Panc1 (cell line): ENCODE data around the gene TEF. TPM values are rescaled to one million over a fixed set of nuclear protein-coding genes. Genes with fewer than 3 reads are reported as not detected.

ENCODE experiments used
- ATAC-seq: fragments of 200-7000 bp; cut with Tn5 transposase; 2 replicates; pipeline ENCODE4 v1.9.1; 2020; ENCODE audit warnings: mild to moderate bottlenecking, moderate library complexity
- BruUV-seq: library from RNA; stranded (reverse); fragments of 400-500 nt; replicated peaks from 2 replicates; lab custom pipeline; 2021; lab: Mats Ljungman, UMichigan
- CTCF ChIA-PET: fragments of 300-600 bp; sonication (Branson Sonifier 250); formaldehyde crosslinking; loops from one replicate; lab custom pipeline; 2022; ENCODE audit warnings: antibody characterized with exemption; lab: Charles Lee
- POLR2A ChIA-PET: fragments of 300-600 bp; sonication (Branson Sonifier 250); formaldehyde crosslinking; loops from one replicate; lab custom pipeline; 2022; ENCODE audit warnings: antibody characterized with exemption; lab: Charles Lee
- DNase-seq: peaks from one replicate; pipeline ENCODE4 v3.0.0-alpha.2; 2010; ENCODE audit warnings: low read depth, low spot score
- H3K27ac ChIP-seq: 2 replicates; pipeline ENCODE4 v1.5.1; 2011; ENCODE audit warnings: mild to moderate bottlenecking, low read length, inconsistent platforms
- H3K27me3 ChIP-seq: fragments of 200-500 bp; sonication (Bioruptor generic); 2 replicates; pipeline ENCODE4 v1.6.0; 2014; ENCODE audit warnings: low read length, inconsistent platforms; ENCODE audit not compliant: control insufficient read depth, insufficient read depth
- H3K36me3 ChIP-seq: fragments of 200-500 bp; sonication (Bioruptor generic); 2 replicates; pipeline ENCODE4 v1.5.1; 2014; ENCODE audit warnings: inconsistent platforms, mild to moderate bottlenecking, low read length, moderate library complexity; ENCODE audit not compliant: control insufficient read depth, insufficient read depth
- H3K4me1 ChIP-seq: 2 replicates; pipeline ENCODE4 v1.5.1; 2011; ENCODE audit warnings: inconsistent platforms, mild to moderate bottlenecking, low read length, moderate library complexity; ENCODE audit not compliant: control insufficient read depth, insufficient read depth
- H3K4me3 ChIP-seq, 2 experiments: 2 replicates each; pipeline ENCODE4 v1.5.1; 2011 to 2012; ENCODE audit warnings: low read depth in 2 of 2, low read length in 2 of 2, mild to moderate bottlenecking in 2 of 2, inconsistent platforms in 1 of 2, moderate library complexity in 1 of 2
- H3K9me3 ChIP-seq: fragments of 200-500 bp; sonication (Bioruptor generic); 2 replicates; pipeline ENCODE4 v1.5.1; 2014; ENCODE audit warnings: low read depth, mild to moderate bottlenecking, inconsistent platforms, low read length, moderate library complexity; ENCODE audit not compliant: control insufficient read depth, insufficient read depth
- POLR2AphosphoS5 ChIP-seq: IDR thresholded peaks from 2 replicates; pipeline ENCODE4 v1.6.1; 2012; ENCODE audit warnings: mild to moderate bottlenecking, low read depth, low read length, moderate library complexity
- REST ChIP-seq, 2 experiments: IDR thresholded peaks; 2 replicates each; pipeline ENCODE4 v1.6.1; 2011 to 2012; ENCODE audit warnings: low read depth in 2 of 2, control low read depth in 1 of 2, low read length in 1 of 2, mild to moderate bottlenecking in 1 of 2, moderate library complexity in 1 of 2; ENCODE audit not compliant: insufficient read depth in 1 of 2
- SIN3A ChIP-seq: IDR thresholded peaks from 2 replicates; pipeline ENCODE4 v1.6.1; 2012; ENCODE audit warnings: low read depth, mild to moderate bottlenecking, low read length, moderate library complexity, borderline replicate concordance; ENCODE audit not compliant: insufficient read depth
- TCF7L2 ChIP-seq: IDR thresholded peaks from 2 replicates; pipeline ENCODE4 v1.6.1; 2011; ENCODE audit warnings: mild to moderate bottlenecking, low read depth, low read length, inconsistent platforms
- in situ Hi-C: cut with HindIII; loops from 2 replicates; pipeline ENCODE4 v1.10.0; 2016; ENCODE audit warnings: low sequenced_read_pairs, low pct_unique_long_range_greater_than_20kb
- intact Hi-C: fragments of 100-400 bp; cut with micrococcal nuclease; formaldehyde crosslinking; loops from one replicate; pipeline ENCODE4 v1.10.0; 2022; ENCODE audit not compliant: unreplicated experiment
- total RNA-seq: library from RNA; stranded (reverse); gene quantifications from one replicate; pipeline ENCODE4 v1.2.1, GENCODE V29; 2021; ENCODE audit not compliant: unreplicated experiment
- TF ChIP-seq, protein P1 (sequence below): fragments of 450-650 bp; IDR thresholded peaks from 2 replicates; pipeline ENCODE4 v1.5.1; 2017; ENCODE audit warnings: mild to moderate bottlenecking

TEF gene
- total RNA-seq, 1 experiment from 2014 or later = 7.8 TPM

DNA sequence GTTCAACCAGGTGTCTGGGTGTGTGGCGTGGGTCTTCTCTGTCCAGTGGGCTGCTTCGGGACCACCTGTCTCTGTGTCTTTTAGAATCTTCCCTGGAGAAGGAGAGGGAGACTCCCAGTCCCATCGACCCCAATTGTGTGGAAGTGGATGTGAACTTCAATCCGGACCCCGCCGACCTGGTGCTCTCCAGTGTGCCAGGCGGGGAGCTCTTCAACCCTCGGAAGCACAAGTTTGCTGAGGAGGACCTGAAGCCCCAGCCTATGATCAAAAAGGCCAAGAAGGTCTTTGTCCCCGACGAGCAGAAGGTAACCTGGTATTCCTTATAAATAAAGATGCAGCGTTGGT lies 12.2 kb downstream of the TEF start:
- no TSS peak for BruUV-seq
- H3K4me1 ChIP-seq = no peaks in the 10 kb centered on the region
- DNase-seq (no peak), ATAC-seq (no peak)
- POLR2A ChIA-PET = no interaction called here
- H3K9me3 ChIP-seq = no peaks in the 10 kb centered on the region
- H3K27me3 ChIP-seq = no peaks in the 10 kb centered on the region
- H3K4me3 ChIP-seq = no peak overlapping the region
- in situ Hi-C loops = no loop called here
- no peak overlapping the region for H3K27ac ChIP-seq
- CTCF ChIA-PET = no interaction called here
- TF ChIP-seq REST (IDR thresholded peaks at IDR 0.05; ENCODE audit: insufficient read depth in 1 of 2, low read depth in 2 of 2, low read length in 1 of 2) (no peak), TCF7L2 (no peak), SIN3A (no peak), POLR2AphosphoS5 (no peak)
- TF ChIP-seq, protein P1, sequence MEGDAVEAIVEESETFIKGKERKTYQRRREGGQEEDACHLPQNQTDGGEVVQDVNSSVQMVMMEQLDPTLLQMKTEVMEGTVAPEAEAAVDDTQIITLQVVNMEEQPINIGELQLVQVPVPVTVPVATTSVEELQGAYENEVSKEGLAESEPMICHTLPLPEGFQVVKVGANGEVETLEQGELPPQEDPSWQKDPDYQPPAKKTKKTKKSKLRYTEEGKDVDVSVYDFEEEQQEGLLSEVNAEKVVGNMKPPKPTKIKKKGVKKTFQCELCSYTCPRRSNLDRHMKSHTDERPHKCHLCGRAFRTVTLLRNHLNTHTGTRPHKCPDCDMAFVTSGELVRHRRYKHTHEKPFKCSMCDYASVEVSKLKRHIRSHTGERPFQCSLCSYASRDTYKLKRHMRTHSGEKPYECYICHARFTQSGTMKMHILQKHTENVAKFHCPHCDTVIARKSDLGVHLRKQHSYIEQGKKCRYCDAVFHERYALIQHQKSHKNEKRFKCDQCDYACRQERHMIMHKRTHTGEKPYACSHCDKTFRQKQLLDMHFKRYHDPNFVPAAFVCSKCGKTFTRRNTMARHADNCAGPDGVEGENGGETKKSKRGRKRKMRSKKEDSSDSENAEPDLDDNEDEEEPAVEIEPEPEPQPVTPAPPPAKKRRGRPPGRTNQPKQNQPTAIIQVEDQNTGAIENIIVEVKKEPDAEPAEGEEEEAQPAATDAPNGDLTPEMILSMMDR = no peak
- intact Hi-C loops = no loop called here
- H3K36me3 ChIP-seq = no peaks in the 10 kb centered on the region

GRCh38 chr22:41395531-41396240 lies 13.9 kb downstream of the TEF start:
- Histone ChIP-seq H3K4me3 (no peak overlapping the region), H3K27me3 (no peaks in the 10 kb centered on the region), H3K4me1 (no peaks in the 10 kb centered on the region), H3K27ac (no peak overlapping the region), H3K36me3 (no peaks in the 10 kb centered on the region), H3K9me3 (no peaks in the 10 kb centered on the region)
- CTCF ChIA-PET = no interaction called here
- in situ Hi-C loops = no loop called here
- no TSS peak for BruUV-seq
- POLR2A ChIA-PET = interaction anchor here (0.6 kb wide), 1 partner anchor 14 kb away, joined by 8 read pairs; no protein-coding TSS in a partner anchor
- no peak for DNase-seq
- TF ChIP-seq TCF7L2 (no peak), POLR2AphosphoS5 (no peak), REST (IDR thresholded peaks at IDR 0.05; ENCODE audit: insufficient read depth in 1 of 2, low read depth in 2 of 2, low read length in 1 of 2) (no peak)
- TF ChIP-seq, protein P1 = no peak
- intact Hi-C loops = no loop called here
- ATAC-seq = no peak
